ENCODE results near the gene VANGL2.
A peak's percentile ranks its signal among the peaks of the same experiment; 100 is the strongest.
"Not testable (repeated sequence)": the region's sequence is repeated elsewhere in the genome, so short reads cannot be mapped to it uniquely, and the experiment has no call there.

Gene VANGL2

DNA sequence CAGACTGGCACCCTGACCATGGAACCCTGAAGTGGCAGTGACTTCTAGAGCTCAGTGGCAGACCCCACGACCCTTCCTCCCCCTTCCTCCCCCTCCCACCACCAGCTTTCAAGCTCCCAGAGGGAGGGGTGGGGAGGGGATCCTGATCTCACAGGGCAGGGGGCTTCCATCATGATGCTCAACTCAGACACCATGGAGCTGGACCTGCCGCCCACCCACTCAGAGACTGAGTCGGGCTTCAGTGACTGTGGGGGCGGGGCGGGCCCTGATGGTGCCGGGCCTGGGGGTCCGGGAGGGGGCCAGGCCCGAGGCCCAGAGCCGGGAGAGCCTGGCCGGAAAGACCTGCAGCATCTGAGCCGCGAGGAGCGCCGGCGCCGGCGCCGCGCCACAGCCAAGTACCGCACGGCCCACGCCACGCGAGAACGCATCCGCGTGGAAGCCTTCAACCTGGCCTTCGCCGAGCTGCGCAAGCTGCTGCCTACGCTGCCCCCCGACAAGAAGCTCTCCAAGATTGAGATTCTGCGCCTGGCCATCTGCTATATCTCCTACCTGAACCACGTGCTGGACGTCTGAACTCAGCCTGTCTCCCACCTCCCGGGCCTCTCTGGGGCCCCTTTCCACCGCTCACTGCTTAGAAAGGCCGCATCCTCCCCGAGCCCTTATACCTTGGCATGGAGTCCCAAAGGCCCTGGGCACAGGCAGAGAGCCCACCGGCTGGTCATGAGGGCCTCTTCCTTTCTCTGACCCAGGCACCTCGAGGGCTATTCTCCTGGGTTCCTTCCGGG lies 29.6 kb upstream of the VANGL2 start:
- no peak for DNase-seq (ENCODE audit: low spot score)

- no peak for DNase-seq (ENCODE audit: low spot score)
Measured at GRCh38 chr1:160371346-160371631, 29.1 kb upstream of the VANGL2 start.

DNA sequence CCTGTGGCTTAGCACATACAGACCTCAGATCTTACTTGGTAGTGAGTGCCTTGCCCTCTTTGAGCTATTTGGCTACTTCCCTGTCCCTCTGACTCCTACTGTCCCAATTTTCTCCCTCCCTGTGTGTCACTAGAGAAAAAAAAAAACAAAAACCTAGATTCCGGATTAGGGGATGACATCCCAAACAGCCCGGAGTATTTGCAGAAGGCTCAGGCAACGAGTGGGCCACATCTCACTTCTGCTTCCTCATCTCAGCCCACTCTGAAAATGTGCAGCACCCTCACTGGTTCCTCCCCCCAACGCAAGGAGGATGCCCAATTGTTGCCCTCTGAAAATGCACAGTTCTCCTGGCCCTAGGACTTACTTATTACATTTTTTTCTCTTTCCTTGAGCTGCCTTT lies 28.6 kb upstream of the VANGL2 start:
- no peak for DNase-seq (ENCODE audit: low spot score)

DNA sequence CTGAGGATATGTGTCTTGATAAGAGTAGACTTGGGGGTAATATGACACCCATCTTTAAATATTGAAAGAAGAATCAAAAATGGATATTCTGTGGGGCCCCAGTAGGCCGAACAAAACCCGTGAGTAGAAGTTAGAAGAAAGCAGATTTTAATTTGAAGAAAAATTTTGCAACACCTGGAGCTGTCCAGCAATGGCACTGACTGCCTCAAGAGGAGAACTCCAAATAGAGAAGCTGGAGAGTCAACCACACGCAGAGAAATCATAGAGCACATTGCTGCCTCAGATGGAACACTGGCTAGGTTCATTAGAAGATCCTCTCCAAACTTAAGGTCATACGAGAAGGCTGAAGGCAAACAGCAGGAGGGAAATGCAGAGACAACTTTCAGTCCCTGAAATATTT lies 26.7 kb upstream of the VANGL2 start:
- DNase-seq (ENCODE audit: low spot score): no peak

DNA sequence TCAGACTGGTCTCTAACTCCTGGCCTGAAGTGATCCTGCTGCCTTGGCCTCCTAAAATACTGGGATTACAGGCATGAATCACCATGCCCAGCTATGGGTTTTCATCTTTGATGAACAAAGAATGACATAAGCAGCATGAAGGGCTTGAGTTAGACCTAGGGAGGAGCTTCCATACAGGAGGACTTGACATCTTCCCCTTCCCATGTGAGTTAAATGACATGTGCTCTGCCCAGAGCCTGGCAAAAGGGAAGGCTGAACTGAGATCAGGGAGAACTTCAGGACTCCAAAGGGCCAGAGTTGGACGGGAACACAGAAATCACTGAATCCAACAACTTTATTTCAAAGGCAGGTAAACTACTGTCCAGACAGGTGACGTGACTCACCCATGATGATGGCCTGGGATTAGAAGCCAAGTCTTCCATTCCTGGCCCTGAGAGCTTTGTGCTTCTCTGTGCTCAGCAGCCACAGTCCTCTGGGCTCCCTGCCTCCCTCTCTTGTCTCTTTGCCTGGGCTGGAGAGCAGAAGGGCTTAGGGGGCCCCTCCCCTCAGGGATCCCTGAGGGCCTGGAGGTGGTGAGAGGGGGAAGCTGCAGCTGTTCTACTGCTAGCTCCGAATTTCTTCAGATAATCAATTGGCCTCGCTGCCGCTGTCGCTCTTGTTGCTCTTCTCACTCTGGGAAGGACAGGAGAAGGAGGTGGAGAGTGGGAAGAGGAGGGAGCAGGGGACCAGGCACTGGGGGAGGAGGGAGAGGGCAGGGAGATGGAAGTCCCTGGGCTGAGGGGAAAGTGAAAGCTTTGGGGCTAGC lies 25.9 kb upstream of the VANGL2 start:
- no peak for DNase-seq (ENCODE audit: low spot score)

DNA sequence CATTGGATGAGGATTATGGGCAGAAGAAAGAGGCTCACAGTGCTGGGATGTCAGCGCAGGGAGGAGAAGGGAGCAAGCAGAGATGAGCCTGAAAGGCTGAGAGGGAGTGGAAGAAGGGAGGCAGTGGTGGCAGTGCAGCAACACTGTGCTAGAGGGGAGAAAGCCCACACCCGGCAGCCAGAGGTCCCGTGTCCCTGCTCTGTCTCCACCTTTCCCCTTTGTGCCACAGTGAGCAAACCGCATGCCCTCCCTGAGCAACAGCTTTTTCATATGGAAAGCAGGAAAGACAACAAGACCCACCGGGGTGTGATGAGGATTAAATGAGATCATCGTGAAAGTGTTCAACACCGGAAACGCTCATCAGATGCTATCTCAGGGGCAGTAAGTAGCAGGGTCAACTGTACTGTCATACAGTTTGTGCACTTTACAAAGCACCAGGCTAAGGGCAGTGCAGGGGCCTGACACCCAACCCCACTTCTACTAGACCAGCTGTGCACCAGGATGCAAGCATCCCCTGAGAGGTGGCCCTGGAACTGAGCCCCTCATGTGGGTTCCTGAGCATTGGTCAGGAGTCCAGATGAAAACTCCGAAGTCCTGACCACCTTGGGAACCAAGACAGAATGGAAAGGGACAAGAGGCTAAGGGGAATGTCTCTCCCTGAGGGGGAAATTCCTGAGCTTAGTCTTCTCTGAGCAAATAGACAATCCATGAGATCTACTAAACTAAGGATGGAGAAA lies 24.4 kb upstream of the VANGL2 start:
- DNase-seq (ENCODE audit: low spot score): no peak

DNA sequence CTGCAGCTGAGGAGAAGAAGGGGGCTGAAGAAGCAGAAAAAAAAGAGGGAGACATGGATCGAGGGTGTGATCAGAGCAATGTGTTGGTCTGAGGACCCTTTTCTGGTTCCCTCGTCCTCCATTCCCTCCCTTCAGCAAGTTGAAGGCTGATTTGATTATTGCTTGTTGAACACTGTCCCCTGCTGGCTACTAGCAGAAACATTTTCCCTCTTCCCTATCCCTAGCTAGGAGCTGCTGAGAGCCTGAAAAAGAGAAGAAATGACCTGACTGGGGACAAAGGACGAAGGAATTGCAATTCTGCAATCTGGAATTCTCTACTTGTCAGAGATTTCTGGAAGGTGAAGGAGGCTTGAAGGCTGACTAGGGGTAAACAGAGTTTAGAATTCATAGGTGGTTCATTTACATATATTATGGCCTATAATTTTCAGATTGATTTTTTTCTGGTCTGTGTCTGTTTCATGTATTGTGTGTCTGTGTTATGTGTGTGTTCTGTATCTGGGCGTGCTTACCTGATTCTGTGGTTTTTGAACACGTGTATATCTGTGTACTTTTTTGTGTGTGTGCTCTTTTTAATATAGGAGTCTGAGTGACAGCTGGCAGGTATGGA lies 23.7 kb upstream of the VANGL2 start:
- peak; percentile 69 for DNase-seq (ENCODE audit: low spot score)

- peak; percentile 64 for DNase-seq (ENCODE audit: low spot score)
Measured at GRCh38 chr1:160377585-160378206, 22.7 kb upstream of the VANGL2 start.

- DNase-seq (ENCODE audit: low spot score): not testable (repeated sequence)
Measured at GRCh38 chr1:160384812-160385211, 15.6 kb upstream of the VANGL2 start.

GRCh38 chr1:160388406-160388805 lies 12.0 kb upstream of the VANGL2 start:
- DNase-seq (ENCODE audit: low spot score): not testable (repeated sequence)

GRCh38 chr1:160394673-160395072 lies 5.7 kb upstream of the VANGL2 start:
- no peak for DNase-seq (ENCODE audit: low spot score)

DNA sequence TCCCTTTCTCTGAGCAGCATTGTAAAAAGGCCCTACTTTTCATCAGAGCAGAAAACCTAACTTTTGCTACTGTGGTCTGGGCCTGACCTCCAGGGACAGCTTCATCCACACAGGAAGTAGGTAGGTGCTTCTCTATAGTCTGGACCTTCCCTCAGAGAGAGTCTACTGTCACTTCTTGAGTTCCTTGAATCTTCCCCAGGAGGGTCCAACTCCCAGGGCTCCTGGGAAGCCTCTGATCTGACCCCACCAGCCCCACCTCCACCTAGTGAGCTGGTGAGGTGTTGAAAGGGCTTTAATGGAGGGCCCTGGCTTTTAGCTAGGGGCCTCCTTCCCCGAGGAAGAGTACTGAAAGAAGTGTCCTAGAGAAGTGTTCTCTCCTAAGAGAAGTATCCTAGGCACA lies 2.7 kb upstream of the VANGL2 start:
- DNase-seq (ENCODE audit: low spot score): no peak

GRCh38 chr1:160398823-160399222 lies 1.5 kb upstream of the VANGL2 start:
- DNase-seq (ENCODE audit: low spot score): no peak

DNA sequence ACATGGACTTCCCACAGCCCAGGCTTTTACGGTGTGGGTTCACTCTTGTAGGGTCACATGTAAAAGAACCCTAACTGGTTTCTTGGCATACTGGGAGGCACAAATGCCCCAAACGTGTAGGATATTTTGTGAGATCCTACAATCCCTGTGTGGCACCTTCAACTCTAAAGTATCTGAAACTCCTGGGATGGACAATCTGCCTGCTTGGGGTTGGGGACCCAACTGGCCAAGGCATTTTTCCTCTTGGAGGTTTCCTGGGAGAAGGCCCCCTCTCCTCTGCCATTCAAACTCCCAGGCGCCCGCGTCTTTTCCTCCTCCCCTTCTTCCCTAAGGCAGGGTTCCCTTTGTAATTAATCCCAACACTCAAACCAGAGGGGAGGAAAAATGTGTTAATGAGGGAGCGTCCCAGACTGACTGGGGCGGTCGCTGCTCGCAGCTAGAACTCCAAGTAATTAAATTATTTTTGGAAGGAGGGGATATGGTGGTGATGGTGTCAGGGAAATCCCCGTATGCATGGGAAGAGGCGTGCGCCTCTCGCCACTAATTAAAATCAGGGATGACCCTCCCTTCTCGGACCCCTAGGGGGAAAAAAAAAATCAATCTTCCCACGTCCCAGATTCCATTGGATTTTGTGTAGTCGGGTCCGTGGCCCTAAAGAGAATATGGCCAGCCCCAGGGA lies 681 bp upstream of the VANGL2 start:
- DNase-seq (ENCODE audit: low spot score): no peak

GRCh38 chr1:160400646-160401486 lies 502 bp downstream of the VANGL2 start:
- DNase-seq (ENCODE audit: low spot score): no peak

- DNase-seq (ENCODE audit: low spot score): no peak
Measured at GRCh38 chr1:160401487-160401805, 1.1 kb downstream of the VANGL2 start.

DNA sequence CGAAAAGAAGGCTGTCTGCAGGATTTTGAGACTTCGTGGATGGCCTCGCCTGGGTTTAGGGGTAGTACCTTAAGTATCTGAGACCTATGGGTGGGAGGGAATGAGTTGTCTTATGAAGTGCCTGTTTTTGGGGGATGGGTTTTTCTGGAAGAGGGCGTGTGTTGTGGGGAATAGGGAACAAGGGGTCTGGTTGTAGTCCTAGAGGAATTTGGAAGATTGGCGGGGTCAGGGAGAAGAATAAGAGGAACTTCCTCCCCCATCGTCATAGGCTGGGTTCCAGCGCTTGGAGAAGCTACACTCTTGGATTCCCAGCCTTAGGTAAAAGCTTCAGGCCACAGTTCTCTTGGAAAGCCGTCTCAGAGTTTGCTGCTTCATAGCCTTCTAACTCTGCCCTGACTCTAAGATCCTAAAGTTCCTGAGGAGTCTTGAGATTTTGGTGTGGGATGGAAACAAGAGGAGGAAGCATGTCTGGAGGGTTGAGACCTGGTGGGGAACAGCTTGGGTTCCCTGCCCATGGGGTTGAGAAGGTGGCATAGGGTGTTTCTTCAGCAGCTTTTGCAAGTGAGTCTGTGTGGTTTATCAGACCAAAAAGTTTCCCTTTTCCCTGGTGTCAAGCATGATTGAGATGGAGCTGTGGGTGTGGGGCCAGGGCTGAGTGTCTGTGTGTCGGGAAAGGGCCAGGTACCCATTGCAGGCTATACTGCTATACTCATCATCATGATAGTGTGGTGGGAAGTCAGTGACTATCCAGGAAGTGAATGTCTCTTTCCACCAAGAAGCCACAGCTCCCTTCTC lies 1.8 kb downstream of the VANGL2 start:
- no peak for DNase-seq (ENCODE audit: low spot score)

GRCh38 chr1:160403244-160403643 lies 2.9 kb downstream of the VANGL2 start:
- no peak for DNase-seq (ENCODE audit: low spot score)

- no peak for DNase-seq (ENCODE audit: low spot score)
Measured at GRCh38 chr1:160404094-160404493, 3.7 kb downstream of the VANGL2 start.

DNA sequence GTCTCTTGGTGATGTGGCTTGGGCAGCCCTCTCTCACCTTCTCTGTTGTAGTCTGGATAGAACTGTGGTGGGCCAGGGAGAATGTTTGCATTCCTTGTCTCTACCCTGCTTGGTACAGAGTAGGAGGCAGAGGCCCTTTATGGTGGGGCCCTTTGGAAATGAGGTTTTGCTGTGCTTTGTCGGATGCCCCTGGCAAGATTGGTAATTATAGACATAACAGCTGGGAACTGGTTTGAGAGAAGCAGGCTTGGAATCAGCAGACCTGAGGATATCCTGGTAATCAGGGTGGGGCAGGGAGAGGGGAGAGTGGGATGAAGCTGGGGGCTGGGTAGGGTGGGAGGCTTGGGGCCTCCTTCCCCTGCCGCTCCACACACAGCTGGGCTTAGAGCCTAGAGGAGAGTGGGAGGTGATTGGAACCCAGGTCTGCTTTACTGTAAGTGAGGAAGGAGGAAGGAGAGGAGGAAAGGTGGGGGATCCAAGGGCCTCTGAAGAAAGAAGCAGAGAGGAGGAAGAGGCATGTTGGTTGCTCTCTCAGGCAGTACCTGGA lies 5.0 kb downstream of the VANGL2 start:
- no peak for DNase-seq (ENCODE audit: low spot score)
